H1 (cell line): ENCODE results near the gene UBE2J1.

Experiments used
- BRCA1 ChIP-seq: IDR thresholded peaks from 2 replicates; pipeline ENCODE4 v1.6.1; 2012; ENCODE audit warnings: low read depth, low read length, improper control_type of control experiment
- CHD7 ChIP-seq: fragments of 300-600 bp; sonication (generic); IDR thresholded peaks from 2 replicates; pipeline ENCODE4 v1.7.1; 2012; ENCODE audit warnings: low read length, moderate library complexity, mild to moderate bottlenecking, inconsistent platforms; ENCODE audit not compliant: insufficient replicate concordance
- EZH2 ChIP-seq: fragments of 200-600 bp; sonication (generic); IDR thresholded peaks from 2 replicates; pipeline ENCODE4 v1.7.1; 2012; ENCODE audit warnings: low read depth, mild to moderate bottlenecking, moderate library complexity, low read length, inconsistent platforms; ENCODE audit not compliant: severe bottlenecking
- JUND ChIP-seq: IDR thresholded peaks from 2 replicates; pipeline ENCODE4 v1.6.1; 2011; ENCODE audit warnings: mild to moderate bottlenecking, improper control_type of control experiment, low read length
- POLR2AphosphoS5 ChIP-seq: IDR thresholded peaks from 2 replicates; pipeline ENCODE4 v1.6.1; 2011; ENCODE audit warnings: low read depth, low read length
- SP4 ChIP-seq: IDR thresholded peaks from 2 replicates; pipeline ENCODE4 v1.6.1; 2012; ENCODE audit warnings: low read length, inconsistent platforms
- TF ChIP-seq, protein P1 (sequence below), 3 experiments: IDR thresholded peaks; 1 replicate in 2 of 3; 2 replicates in 1 of 3; pipeline versions ENCODE4 v1.5.1 to v1.6.1; 2011; ENCODE audit warnings: low read length in 3 of 3, mild to moderate bottlenecking in 3 of 3, inconsistent platforms in 2 of 3, low read depth in 1 of 3, moderate library complexity in 1 of 3; ENCODE audit not compliant: insufficient read depth in 1 of 3; ENCODE audit errors: control extremely low read depth in 1 of 3

DNA sequence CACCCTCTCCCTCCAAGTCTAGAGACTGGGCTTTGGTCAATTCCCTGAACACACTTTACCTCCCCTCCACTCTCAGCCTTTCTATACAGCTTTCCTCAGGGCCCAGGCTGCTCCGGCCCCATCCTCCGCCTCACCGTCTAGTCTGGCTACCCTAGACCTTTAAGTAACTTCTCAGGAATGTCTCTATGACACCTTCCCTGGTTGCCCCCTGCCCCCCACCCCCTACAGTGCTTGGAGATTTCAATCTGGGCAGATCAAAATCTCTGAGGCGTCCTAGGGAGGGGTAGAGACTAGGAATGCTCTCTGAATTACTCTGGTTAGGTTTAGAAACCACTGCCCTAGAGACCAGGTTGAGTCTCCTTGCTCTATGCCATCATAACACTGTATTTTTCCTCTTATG is 6.1 kb downstream of the UBE2J1 start:
- TF ChIP-seq EZH2 (no peak), POLR2AphosphoS5 (no peak), JUND (no peak), BRCA1 (no peak), SP4 (no peak), CHD7 (no peak)
- TF ChIP-seq, protein P1, sequence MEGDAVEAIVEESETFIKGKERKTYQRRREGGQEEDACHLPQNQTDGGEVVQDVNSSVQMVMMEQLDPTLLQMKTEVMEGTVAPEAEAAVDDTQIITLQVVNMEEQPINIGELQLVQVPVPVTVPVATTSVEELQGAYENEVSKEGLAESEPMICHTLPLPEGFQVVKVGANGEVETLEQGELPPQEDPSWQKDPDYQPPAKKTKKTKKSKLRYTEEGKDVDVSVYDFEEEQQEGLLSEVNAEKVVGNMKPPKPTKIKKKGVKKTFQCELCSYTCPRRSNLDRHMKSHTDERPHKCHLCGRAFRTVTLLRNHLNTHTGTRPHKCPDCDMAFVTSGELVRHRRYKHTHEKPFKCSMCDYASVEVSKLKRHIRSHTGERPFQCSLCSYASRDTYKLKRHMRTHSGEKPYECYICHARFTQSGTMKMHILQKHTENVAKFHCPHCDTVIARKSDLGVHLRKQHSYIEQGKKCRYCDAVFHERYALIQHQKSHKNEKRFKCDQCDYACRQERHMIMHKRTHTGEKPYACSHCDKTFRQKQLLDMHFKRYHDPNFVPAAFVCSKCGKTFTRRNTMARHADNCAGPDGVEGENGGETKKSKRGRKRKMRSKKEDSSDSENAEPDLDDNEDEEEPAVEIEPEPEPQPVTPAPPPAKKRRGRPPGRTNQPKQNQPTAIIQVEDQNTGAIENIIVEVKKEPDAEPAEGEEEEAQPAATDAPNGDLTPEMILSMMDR (IDR thresholded peaks at IDR 0.05; ENCODE audit: control extremely low read depth in 1 of 3, insufficient read depth in 1 of 3, low read depth in 1 of 3, low read length in 3 of 3): no peak
